HS-5 (cell line): Measurements from ENCODE around the gene ARHGAP4.

ENCODE experiments used
- DNase-seq: peaks from one replicate; pipeline ENCODE4 v3.0.0-alpha.2; 2012; ENCODE audit warnings: low read depth

Gene ARHGAP4

DNA sequence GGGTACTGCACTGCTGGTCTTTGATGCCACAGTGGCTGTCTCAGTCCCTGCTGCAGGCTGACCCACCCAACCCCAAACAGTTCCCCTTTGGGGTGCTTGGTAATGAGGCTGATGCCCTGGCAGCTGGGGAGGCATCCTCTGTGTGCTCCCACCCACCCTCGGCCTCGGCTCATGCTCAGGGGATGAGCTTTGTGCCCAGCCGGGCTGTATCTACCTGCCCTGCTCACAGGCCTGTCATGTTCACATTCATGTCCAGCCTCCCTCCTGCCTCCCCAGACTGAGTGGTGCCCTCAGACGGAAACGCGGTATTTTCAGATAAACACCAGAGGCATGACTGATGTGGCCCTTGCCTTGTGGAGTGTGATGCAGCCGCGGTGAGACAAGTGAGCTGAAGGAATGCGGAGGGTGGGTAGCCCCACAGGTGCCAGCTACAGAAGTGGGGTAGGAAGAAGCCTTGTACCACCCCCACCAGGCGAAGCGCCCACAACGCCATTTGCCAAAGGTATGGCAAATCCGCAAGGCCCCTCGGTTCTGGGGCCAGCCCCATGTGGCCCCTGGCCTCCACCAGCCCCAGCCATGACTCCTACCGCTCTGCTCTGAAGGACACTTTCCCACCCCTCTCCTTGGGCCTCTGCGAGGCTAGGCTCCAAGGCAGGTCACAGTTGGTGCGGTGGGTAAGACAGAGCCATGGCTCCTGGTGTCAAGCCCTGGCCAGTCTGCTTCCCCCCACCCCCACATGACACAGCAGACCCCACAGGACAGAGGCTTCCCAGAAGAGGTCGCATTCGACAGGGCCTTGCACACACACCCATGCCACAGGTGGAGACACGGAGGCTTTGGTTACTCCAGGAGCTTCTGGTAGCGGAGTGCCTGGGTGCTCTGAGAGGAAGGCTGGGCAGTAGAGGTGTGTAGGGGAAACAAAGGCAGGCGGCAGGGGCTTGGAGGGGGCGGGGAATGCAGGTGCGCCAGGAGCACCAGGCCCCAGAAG is 20.2 kb upstream of the ARHGAP4 start:
- no peak for DNase-seq

DNA sequence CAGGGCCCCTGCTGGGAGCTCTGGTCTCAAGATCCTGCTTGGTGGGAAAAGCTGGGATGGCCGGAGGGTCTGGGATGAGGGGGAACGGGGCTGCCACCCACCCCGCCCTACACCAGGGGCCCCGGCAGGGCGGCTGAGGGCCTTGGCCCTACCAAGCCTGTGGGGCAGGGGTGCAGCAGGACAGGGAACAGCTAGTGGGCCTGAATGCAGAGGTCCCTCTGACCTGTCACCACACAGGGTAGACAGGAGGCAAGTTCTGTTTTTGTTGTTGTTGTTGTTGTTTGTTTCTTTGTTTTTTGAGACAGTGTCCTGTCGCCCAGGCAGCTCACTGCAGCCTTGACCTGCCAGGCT is 18.7 kb upstream of the ARHGAP4 start:
- no peak for DNase-seq

DNA sequence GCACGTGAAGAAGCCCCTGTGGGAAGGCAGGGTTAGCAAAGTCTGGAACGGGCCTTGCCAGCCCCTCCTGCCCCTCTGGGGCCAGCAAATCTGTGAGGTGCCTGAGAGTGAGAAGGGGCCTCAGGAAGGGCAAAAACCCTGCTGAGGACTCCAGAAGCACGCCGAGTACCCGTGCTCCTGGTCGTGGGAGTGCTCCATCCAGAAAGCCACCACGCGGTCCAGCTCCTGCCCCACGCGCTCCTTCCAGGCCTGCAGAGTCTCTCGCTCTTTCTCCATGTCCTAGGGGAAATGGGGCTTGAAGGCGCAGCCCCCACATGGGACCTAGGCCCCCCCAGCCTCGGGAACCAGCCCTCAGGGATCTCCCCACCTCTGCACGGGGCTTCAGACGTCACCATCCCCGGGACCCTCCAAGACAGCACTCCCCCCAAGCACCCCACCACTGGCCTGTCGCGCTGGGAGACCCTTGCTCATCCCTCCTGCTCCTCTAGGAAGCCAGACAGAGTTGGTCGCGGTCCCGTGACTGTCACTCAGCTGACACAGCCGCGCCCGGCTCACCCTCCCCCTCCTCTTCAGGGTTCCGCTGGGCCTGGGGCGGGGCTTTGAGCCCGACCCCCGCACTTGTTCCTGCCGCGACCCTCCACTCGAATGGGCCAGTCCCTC is 18.2 kb upstream of the ARHGAP4 start, which contains the start of gene RENBP:
TSS of gene RENBP (minus strand) at position 504 of the 660 bp plus-strand sequence. CDS start at position 471, 33 bp downstream.
- DNase-seq = no peak

DNA sequence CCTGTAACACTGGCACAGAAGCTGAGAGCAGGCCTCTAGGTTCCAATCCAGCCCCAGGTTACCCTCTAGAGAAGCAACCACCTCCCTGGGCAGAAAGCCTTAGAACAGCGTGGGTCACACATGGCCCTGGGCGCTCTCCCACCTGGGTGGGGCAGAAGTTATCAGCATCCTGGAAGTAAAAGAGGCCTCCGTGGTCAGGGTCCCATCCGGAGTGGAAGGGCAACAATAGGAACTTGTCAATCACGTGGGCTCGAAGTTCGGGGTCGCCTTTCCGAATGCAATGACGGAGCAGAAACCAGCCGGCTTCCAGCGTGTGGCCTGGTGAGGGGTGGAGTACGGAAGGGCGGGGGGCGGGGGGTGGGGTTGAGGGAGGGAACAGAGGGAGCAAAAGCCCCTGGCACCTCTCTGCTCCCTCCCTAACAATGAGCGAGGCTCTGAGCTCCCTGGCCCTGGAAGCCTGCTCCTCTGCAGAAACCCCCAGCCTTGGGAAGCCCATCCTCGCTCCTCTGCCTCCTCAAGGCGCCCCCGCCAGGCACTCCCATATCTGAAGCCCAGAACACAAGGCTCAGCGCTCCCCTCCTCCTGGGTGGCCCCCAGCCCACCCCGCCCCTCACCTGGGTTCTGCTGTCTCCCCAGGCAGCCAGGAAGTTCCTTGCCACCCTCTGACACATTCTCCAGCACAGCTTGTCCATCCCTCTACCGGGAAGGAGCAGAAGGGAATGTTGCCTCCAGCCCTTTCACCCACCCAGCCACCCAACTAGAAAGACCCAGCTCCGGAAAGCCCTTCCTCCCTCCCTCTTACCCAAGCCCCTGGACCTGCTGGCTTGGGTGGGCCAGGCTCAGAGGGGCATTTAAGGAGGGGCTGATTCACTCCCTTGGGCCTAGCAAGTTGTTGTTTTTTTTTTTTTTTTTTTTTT is 15.5 kb upstream of the ARHGAP4 start:
- no peak for DNase-seq

DNA sequence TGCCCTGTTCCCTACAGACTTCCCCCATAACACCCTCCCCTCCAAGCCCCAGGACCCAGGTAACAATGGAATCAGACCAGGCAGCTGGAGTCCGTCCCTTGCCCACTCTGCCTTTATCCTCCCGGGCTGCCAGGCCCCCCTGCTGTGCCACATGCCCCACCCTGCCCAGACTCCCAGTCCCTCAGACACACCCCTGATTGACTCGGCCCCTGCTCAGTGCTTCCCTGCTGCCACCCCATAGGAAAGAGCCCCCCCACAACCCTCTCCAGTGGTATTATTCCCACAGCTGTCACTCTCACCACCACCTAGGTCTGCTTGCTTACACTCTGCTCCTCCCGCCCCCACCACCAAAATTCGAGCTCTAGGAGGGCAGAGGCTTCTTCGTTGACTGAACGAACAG is 13.5 kb upstream of the ARHGAP4 start:
- DNase-seq = no peak

DNA sequence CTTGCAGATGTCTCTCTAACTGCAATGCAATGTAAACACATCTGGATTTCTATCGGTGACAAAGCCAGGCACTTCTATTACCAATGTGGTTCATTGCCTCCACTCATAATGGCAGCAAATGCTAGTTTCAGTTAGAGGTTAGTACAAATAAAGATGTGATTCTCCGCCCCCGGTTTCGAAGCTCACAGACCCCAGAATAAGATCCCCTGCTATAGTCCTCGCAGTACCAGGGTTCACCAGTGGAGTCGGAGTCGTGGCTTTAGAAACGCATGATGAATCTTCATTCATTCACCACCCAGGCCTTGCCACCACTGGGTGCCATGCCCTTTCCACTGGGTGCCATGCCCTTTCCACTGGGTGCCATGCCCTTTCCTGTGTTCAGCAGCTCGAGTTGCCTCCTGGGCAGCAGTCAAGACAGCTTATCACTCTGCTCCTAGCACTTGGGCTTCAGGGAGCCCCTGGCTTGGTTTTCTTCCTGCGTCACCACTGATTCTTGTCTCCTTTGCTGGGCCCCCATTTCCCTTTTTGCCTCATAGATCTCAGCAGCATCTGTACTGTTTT is 12.2 kb upstream of the ARHGAP4 start:
- DNase-seq = no peak

DNA sequence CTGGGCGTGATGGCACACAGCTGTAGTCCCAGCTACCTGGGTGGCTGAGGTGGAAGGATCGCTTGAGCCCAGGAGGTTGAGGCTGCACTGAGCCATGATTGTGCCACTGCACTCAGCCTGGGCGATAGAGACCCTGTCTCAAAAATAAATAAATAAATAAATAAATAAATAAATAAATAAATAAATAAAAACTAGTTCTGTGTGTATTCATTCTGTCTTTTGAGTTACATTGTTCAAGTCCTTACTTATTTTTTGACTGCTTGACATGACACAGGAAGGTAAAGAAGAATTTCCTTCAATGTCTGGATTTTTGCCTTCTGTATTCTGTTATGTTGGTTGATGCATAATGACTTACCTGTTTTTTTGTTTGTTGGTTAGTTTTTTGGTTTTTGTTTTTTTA is 11.0 kb upstream of the ARHGAP4 start:
- DNase-seq = no peak

DNA sequence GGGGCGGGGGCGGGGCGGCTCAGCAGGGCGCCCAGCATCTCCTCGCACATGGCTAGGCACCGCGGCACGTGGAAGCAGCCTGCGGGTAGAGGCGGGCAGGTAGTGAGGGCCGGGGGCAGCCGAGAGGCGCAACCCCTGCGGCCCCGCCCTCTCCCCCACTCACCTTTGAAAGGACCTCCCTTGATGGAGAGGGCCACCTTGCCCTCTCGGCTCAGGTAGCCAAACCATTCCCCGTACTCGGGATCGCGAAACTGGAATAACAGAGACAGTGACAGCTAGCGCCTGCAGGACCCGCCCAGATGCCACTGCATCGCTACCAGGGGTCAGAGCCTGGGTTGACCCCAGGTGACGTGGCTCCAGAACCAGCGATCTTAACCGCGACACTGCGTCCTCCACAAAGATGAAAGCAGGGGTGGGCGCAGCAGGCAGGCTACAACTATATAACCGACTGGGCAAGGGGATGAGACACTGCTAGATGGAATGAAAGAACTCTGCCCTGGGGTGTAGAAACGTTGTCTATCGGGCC is 9.3 kb upstream of the ARHGAP4 start:
- no peak for DNase-seq

DNA sequence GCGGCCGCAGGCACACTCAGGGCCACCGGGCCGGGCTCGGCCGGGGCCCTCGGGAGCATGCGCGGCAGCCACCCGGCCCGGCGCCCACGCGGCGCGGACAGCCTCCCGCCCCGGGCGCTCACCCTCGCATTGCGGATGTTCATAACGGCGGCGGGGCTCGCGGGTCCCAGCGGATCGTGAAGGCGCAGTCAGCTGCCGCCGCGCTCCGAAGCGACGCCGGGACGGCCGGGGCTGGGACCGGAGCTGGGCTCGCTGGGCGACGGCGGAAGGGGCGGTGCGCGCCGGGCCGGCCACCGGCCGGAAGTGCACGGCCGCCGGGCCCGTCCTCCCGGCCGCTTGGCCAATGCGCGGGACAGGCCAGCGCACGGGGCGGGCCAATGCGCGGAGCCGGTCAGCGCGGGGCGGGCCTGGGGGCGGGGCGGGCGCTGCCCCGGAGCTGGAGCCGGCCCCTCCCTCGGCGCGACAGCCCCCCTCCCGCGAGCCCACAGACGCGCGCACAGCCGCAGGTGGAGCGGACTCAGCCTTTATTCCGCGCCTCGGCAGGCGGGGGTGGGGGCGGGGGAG is 8.8 kb upstream of the ARHGAP4 start, which contains the start of gene NAA10:
TSS of gene NAA10 (minus strand) at position 276 of the 564 bp plus-strand sequence. CDS start at position 143, 133 bp downstream.
- no peak for DNase-seq

DNA sequence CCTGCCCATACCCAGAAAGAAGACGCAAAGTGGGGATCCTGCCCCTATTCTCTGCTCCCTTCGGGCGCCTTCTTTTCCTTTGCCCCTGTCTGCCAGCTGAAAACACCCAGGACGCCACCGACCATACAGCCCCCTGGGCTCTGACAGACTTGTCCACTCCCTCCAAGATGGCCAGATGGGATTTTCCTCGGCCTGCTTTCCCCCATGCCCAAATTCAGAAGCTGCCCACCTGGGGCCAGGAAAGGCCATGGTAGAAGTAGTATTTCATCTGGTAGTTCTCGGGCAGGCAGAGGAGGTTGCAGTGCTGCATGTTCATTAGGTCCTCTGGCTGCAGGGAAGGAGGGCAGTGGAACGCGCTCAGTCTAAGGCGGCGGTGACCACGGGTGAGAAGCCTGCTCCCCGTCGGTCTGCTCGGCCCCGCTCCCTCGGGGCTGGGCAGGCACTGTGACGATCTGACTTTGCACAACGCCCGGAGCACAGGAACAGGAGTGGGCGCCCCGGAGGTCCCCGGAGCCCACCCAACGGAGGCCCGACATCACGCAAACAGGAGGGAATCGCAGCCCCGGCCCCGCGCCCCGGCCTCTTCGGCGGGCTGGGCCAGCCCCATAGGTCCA is 8.2 kb upstream of the ARHGAP4 start:
- no peak for DNase-seq

DNA sequence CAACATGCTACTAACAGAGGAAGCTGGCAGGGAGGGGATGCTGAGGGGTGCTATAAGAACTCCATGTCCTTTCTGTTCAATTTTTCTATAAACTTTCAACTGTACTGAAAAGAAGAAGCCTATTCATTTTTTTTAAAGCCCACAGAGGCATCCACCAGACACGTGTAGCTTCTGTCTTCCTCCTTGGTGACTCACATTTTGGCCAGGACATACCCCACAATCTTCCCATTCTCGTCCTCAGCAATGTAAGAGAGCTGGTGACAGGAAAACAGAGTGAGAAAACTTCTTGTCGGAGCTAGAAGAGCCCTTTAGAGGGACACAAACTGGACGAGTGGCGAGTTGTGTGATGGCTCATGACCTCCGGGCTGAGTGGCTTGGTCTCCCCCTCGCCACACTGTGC is 7.7 kb upstream of the ARHGAP4 start:
- DNase-seq = no peak

DNA sequence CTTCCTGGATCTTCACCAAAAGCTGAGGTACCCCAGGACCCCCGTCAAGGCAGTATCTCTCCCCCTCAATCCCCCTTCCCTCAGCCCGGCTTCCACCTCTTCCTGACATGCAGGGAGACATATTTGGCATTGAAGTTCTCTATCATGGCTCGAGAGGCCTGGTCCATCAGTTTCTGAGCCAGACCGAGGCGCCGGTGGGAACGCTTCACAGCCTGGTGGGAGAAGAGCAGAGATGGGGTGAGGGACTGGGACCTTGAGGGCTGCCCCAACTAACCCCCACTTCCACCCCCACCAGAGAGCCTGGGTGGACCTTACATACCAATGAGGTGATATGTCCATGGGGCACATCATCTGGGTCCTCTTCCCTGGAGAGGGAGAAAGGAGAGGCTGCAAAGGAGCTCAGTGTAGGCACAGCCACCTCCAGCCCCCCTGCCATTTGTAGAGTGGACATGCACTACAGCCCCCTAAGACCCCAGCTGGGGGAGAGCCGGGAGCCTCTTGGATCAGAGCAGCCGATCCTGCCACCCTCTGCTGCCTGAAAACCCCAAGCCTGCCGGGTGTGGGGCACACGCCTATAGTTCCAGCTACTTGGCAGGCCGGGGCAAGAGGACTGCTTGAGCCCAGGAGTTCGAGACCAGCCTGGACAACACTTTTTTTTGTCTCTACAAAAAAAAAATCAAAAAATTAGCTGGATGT is 6.3 kb upstream of the ARHGAP4 start:
- DNase-seq = no peak

DNA sequence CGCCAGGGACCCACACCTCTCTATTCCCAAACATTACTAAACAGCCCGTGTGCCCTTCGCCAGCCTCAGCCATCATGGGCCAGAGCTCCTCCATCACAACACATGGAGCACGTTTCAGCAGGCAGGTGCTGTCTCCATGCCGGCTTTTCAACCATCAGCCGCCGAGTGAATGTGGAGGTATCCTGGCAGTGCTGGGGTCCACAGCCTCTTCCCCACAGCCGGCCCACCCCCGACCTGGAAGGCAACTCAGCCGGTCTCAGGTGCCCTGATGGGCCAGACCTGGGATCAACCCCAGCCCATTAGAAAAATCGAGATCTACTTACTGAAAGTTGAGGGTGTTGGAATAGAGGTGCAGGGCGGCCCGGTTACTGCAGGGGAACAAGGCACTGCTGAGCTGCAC is 5.7 kb upstream of the ARHGAP4 start:
- DNase-seq = no peak

DNA sequence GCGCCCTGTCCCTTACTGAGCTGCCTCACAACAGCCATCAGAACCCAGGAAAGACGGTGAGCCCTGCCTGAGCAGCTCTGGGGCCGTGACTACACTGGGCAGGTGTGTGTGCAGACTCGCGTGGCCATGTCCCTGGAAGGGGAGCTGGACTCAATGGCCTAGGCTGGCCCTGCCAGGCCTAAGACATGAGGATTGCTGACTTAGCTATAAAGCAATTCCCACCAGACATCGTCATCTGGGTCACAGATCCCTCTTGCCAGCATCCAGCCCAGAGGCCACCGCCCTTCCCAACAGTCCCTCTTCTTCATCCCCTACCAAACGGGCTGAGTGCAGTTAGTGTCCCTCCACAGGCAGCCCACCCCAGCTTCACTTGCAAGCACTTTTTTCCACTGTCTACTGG is 5.1 kb upstream of the ARHGAP4 start:
- no peak for DNase-seq

DNA sequence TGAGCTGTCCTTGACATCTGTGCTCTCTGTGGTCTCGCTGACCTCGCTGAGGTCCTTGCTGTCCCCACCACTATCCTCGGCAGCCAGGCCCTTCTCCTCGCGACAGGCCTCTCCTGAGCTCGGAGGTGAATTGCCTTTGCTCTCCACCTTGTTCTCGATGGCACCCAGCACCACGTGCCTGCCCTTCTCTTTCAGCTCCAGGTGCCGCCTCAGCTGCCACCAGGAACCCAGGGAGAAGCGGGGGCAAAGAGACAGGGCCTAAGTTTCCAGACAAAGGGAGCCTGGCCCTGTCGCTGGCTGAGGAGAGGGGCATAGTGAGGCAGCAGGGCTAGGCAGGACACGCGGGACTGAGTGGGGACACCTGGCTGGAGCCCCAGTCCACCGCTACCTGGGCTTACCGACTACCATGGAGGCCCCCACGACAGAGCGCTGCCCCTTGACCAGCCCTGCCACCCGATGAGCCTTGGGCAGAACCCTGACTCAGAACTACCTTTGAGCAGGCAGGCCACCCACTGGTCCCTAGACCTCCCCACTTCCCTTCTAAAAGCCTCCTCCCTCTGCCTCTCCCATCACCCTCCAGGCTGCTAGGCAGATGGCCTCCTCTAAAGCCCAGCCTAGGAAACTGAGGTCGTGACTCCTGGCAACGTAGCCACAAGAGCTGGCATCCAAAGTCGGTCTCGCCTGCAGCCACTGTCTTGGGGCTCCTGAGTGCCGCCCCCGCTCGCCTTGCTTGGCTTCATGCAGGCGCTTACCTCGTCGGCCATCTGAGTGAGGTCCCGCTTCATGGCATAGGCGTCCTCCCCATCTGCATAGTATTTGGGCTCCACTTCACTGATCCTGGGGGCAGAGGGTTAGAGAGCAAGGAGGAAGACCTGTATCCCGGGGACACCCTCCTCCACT is 4.2 kb upstream of the ARHGAP4 start:
- no peak for DNase-seq

DNA sequence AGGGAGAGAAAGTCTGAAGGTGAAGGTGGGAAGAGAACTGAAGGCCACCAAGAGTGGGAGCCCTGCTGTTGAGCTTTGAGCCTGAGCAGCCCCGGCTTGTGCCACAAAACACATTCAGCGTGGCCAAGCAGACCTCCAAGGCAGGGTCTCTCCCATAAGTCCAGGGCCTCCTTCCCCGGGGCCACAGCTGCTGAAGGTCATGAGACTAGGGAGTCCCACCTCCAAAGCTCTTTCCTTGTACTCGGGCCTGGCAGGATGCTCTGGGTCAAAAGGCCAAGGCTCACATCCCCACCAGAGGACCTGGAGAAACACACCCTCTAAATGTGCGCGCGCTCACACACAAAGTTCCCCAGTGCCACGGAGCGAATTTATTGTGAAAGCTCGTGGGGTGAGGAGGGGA is 3.5 kb upstream of the ARHGAP4 start:
- no peak for DNase-seq

DNA sequence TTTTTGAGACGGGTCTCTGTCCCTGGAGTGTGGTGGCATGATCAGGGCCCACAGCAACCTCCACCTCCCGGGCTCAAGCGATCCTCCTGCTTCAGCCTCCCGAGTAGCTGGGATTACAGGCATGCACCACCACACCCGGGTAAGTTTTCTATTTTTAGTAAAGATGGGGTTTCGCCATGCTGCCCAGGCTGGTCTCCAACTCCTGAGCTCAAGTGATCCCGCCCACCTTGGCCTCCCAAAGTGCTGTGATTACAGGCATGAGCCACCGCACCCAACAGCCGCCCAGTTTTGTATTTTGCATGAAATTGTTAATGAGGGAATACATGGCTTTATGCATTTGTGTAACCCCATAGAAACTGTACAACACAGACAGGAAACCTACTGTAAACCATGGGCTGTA is 2.8 kb upstream of the ARHGAP4 start:
- no peak for DNase-seq

DNA sequence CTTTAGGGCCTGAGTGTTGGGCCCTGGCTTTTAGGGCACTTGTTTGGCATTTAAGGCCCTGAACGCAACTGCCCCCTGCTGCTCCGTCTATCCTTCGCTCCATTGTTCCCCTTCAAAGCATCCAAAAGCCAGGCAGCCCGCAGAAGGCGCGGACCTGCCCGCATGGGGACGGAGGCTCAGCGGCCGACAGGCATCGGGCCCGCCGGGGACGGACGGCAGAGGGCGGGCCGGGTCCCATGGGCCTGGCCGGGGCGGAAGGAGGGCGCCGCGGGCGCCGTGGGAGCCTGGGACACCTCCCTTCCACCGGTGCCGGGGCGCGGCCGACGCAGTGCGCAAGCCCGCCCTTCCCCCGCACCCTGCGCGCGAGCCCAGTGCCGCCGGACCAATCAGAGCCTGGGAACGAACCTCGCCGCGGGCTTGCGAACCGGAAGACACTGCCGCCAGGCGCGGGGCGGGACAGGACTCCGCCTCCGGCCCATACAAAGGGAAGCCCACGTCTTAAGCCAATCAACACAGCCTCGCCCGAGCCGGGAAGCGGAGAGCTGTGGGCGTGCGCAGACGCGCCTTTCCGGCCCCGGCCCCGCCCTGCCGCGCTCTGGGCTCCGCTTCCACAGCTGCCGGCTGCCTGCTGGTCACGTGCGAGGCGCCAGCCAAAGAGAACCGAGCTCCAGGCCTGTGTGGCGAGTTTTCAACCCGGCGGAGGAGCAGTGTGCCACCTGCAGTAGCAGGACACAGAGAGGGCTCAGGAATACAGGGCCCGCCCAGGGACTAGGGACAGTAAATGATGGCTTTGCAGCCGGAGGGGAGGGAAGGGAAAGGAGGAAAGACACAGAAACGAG is 2.1 kb upstream of the ARHGAP4 start:
- DNase-seq = peak; percentile 80

DNA sequence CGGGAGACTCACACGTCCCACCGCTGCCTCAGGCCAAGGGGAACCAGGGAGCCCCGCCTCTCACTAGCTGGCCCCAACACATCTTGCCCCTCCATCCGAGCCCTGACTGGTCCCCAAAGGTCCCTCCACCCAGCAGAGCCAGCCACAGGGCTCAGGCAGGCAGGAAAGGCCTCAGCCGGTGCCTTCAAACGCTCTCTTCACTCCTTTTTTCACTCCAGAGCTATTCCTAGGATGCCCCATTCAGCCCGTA is 1.5 kb upstream of the ARHGAP4 start:
- DNase-seq = no peak
